GM12872 (cell line): ENCODE data around the gene TMSB4X.

Experiments used
- TF ChIP-seq, protein P1 (sequence below): IDR thresholded peaks from 3 replicates; pipeline ENCODE4 v1.5.1; 2011; ENCODE audit warnings: low read depth, mild to moderate bottlenecking, low read length, moderate library complexity; ENCODE audit not compliant: insufficient read depth

Gene TMSB4X

DNA sequence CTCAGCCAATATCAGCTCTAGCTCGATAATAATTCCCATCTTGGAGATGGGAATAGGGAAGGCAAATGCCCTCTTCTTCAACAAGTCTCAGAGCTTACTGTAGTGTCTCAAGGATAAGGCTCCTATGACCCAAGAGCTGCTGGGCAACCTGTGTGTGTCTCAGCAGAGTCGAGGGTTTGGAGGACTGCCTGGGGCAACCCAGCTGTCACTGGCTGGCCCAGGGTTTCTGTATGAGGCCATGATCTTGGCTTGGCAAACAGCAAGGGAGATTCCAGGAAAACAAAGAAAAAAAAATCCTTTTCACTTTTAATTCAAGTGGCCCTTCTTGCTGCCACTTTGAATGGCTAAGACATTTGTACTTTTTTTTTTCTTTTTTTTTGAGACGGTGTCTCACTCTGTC is 34.4 kb downstream of the TMSB4X start:
- TF ChIP-seq, protein P1, sequence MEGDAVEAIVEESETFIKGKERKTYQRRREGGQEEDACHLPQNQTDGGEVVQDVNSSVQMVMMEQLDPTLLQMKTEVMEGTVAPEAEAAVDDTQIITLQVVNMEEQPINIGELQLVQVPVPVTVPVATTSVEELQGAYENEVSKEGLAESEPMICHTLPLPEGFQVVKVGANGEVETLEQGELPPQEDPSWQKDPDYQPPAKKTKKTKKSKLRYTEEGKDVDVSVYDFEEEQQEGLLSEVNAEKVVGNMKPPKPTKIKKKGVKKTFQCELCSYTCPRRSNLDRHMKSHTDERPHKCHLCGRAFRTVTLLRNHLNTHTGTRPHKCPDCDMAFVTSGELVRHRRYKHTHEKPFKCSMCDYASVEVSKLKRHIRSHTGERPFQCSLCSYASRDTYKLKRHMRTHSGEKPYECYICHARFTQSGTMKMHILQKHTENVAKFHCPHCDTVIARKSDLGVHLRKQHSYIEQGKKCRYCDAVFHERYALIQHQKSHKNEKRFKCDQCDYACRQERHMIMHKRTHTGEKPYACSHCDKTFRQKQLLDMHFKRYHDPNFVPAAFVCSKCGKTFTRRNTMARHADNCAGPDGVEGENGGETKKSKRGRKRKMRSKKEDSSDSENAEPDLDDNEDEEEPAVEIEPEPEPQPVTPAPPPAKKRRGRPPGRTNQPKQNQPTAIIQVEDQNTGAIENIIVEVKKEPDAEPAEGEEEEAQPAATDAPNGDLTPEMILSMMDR, result no peak

GRCh38 chrX:13009844-13010243 is 34.9 kb downstream of the TMSB4X start:
- TF ChIP-seq, protein P1, result no peak

- TF ChIP-seq, protein P1, result no peak
Observed at GRCh38 chrX:13010546-13010945, 35.6 kb downstream of the TMSB4X start.

GRCh38 chrX:13013363-13014110 is 38.6 kb downstream of the TMSB4X start:
- TF ChIP-seq, protein P1, result no peak

GRCh38 chrX:13014111-13015096 is 39.5 kb downstream of the TMSB4X start:
- TF ChIP-seq, protein P1, result no peak

GRCh38 chrX:13015536-13016236 is 40.8 kb downstream of the TMSB4X start:
- TF ChIP-seq, protein P1, result no peak

GRCh38 chrX:13022926-13023325 is 48.0 kb downstream of the TMSB4X start:
- TF ChIP-seq, protein P1, result no peak
